Naive thymus-derived CD8-positive, alpha-beta T cell (primary cell): ENCODE results near the gene LASP1. TPM values are rescaled to one million over a fixed set of nuclear protein-coding genes. Genes with fewer than 3 reads are reported as not detected.

Experiments used
- ATAC-seq, 2 donors: fragments of 150-1000 bp; cut with Tn5 transposase in 1 of 2; sonication (Bioruptor Pico), chemical (Tn5 transposase) in 1 of 2; 1 replicate in 1 of 2; 2 replicates in 1 of 2; pipeline ENCODE4 v1.10.0; 2021; ENCODE audit warnings: mild to moderate bottlenecking in 2 of 2, moderate library complexity in 2 of 2
- POLR2A ChIA-PET: fragments of 350-600 bp; sonication (Branson Sonifier 250); formaldehyde crosslinking; loops from one replicate; lab custom pipeline; 2021; ENCODE audit warnings: antibody characterized with exemption; lab: Charles Lee
- DNase-seq, 10 donors: peaks; one replicate each; pipeline versions ENCODE4 v3.0.0 to v3.0.0-alpha.2; 2020 to 2022
- H3K27ac Mint-ChIP-seq, 10 donors: one replicate each; pipeline ENCODE4 v1.8.0; 2020 to 2022; ENCODE audit warnings: mild to moderate bottlenecking in 10 of 10, mixed read lengths in 10 of 10, moderate library complexity in 4 of 10, inconsistent platforms in 1 of 10
- H3K27me3 Mint-ChIP-seq, 5 donors: one replicate each; pipeline ENCODE4 v1.8.0; 2021 to 2022; ENCODE audit warnings: mixed read lengths in 5 of 5
- H3K36me3 Mint-ChIP-seq, 3 donors: one replicate each; pipeline ENCODE4 v1.8.0; 2020 to 2022; ENCODE audit warnings: mixed read lengths in 3 of 3, mild to moderate bottlenecking in 2 of 3, inconsistent platforms in 1 of 3
- H3K4me1 Mint-ChIP-seq, 4 donors: one replicate each; pipeline ENCODE4 v1.8.0; 2021 to 2022; ENCODE audit warnings: mixed read lengths in 4 of 4
- H3K4me3 Mint-ChIP-seq, 10 donors: one replicate each; pipeline ENCODE4 v1.8.0; 2020 to 2022; ENCODE audit warnings: mild to moderate bottlenecking in 10 of 10, mixed read lengths in 10 of 10, moderate library complexity in 6 of 10, inconsistent platforms in 1 of 10
- H3K9me3 Mint-ChIP-seq, 9 donors: one replicate each; pipeline ENCODE4 v1.8.0; 2020 to 2022; ENCODE audit warnings: mixed read lengths in 9 of 9, mild to moderate bottlenecking in 3 of 9, inconsistent platforms in 1 of 9, moderate library complexity in 1 of 9
- polyA plus RNA-seq, 3 donors: library from polyadenylated mRNA; unstranded; fragments of 300-500 nt; fragmentation: Illumina TruSeq; gene quantifications; one replicate each; pipeline ENCODE4 v1.2.3, GENCODE V29; 2021
- total RNA-seq, 8 experiments: library from RNA in 2 of 8; stranded (reverse) in 2 of 8; gene quantifications; one replicate each; pipeline ENCODE4 v1.2.3 and lab custom pipeline; 2021 to 2026

LASP1 gene
- total and polyA plus RNA-seq, 5 experiments from 2014 or later: 50.1 to 107 (median 53.1) TPM

DNA sequence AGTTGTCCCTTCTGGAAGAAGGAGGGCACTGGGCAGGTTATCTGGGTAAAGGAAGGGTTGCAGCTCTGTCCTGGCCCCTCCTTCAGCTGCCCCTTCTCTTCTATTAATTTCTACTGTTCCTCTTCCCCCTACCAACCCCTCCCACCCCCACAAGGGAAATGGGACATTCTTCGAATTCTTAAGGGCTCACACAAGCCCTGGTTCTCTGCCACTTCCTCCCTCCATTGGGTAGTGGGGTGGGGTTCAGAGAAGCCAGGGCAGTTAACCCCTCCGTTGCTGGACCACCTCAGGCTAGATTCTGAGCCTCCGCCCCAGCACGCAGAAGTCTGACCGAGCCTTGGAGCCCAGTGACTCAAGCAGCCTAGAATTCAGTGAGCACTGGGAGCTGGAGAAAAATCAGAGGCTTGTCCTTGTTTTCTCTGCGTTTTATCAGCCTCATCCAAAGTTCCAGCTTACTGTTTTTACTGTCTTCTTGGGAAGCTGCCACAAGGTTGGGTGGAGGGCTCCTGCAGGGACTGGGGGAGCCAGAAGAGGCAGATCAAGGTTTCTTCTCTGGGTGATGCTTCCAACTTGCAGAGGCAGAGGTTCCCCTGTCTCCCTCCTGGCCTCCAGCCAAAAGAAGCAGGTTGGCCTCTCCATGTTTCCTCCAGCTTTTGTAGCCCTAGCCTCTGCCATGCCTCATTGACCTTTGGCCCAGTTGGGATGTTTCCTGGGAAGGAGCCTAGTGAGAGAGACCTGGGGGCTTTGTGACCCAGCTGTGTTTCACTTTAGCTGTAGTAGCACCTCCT, 10.2 kb downstream of the LASP1 start:
- peak; percentile 24 to 30 for ATAC-seq
- H3K27me3 Mint-ChIP-seq: no peaks in the 10 kb centered on the region
- H3K36me3 Mint-ChIP-seq: peaks cover 0 to 59% (median 9%) of the 10 kb centered on the region in 3 donors

DNA sequence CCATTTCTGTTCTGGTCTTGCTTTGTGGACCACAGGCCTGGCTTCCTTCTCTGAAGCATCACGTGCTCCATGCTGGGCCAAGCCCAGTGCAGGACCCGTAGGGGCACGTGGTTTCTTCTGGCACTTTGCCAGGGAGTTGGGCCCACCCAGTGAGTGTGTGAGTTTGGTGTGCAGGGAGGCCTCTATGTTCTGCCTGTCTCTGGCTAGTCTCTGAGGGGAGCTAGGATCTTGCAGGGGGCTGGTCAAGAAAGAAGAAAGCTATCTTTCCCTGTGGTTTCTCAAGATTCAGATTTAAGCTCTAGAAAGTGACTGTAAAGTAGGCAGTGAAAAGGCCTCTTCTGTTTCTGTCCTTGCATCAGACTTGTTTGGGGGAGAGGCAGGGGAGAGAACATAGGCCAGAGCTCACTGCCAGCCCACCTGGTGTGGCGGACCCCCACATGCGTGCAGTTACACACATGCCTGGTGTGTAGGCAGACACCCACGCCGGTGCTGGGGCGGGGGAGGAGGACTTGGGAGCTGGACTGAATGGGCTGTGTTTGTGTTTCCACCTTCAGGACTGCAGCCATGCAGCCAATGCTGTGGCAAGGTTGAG, 11.8 kb downstream of the LASP1 start:
- H3K9me3 Mint-ChIP-seq: no peaks in the 10 kb centered on the region
- H3K4me3 Mint-ChIP-seq: peak overlapping the region; percentile 50 to 88 (median 79)
- H3K27ac Mint-ChIP-seq: peak overlapping the region; percentile 88 to 96 (median 94)
- peaks cover 0 to 55% (median 9%) of the 10 kb centered on the region in 3 donors for H3K36me3 Mint-ChIP-seq
- peaks cover 0 to 2% (median 0%) of the 10 kb centered on the region in 5 donors for H3K27me3 Mint-ChIP-seq
- POLR2A ChIA-PET: interaction anchor here (0.8 to 6.3 kb wide), 6 partner anchors 10 to 284 kb away, joined by 3 to 97 read pairs (median 16); partner anchors contain the start of genes ARL5C, LASP1 and RPL23
- DNase-seq (peak in 5 of 10 donors; percentile 48 to 80 (median 56)), ATAC-seq (peak in 1 of 2 donors; percentile 8)
- peaks cover 64 to 96% (median 92%) of the 10 kb centered on the region in 4 donors for H3K4me1 Mint-ChIP-seq

More for the DNA sequence above, 10.2 kb downstream of the LASP1 start:
- DNase-seq: peak in 3 of 10 donors; percentile 54 to 70 (median 54)
- POLR2A ChIA-PET: interaction anchor here (0.9 to 6.3 kb wide), 5 partner anchors 9 to 21 kb away, joined by 3 to 97 read pairs (median 6); partner anchors contain the start of gene LASP1
- Mint-ChIP-seq H3K9me3 (no peaks in the 10 kb centered on the region), H3K27ac (peak overlapping the region; percentile 72 to 96 (median 92)), H3K4me1 (peaks cover 59 to 95% (median 90%) of the 10 kb centered on the region in 4 donors), H3K4me3 (peak overlapping the region; percentile 56 to 89 (median 79))

DNA sequence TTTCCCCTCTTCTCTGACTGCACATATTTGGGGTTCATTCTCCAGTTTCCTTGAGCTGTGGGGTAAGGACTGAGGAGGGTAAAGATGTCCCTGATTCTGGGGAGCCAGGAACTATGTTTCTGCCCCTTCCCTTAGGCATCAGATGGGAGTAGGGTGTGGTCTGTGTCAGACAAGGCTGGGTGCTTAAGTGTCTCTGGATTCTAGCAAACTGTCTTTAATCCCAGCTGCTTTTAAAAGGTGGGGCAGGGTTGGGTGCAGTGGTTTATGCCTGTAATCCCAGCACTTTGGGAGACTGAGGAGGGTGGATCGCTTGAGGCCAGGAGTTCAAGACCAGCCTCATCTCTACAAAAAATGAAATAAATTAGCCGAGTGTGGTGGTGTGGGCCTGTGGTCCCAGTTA, 13.0 kb downstream of the LASP1 start:
- Mint-ChIP-seq H3K4me3 (peak overlapping the region; percentile 37 to 88 (median 79)), H3K4me1 (peaks cover 60 to 94% (median 92%) of the 10 kb centered on the region in 4 donors), H3K36me3 (peaks cover 0 to 58% (median 9%) of the 10 kb centered on the region in 3 donors), H3K9me3 (no peaks in the 10 kb centered on the region), H3K27me3 (peaks cover 0 to 2% (median 0%) of the 10 kb centered on the region in 5 donors), H3K27ac (peak overlapping the region; percentile 88 to 96 (median 94))
- POLR2A ChIA-PET: interaction anchor here (0.5 to 6.3 kb wide), 6 partner anchors 10 to 195 kb away, joined by 3 to 97 read pairs (median 16); partner anchors contain the start of gene LASP1
- peak in 1 of 10 donors; percentile 7 for DNase-seq
- no peak for ATAC-seq

DNA sequence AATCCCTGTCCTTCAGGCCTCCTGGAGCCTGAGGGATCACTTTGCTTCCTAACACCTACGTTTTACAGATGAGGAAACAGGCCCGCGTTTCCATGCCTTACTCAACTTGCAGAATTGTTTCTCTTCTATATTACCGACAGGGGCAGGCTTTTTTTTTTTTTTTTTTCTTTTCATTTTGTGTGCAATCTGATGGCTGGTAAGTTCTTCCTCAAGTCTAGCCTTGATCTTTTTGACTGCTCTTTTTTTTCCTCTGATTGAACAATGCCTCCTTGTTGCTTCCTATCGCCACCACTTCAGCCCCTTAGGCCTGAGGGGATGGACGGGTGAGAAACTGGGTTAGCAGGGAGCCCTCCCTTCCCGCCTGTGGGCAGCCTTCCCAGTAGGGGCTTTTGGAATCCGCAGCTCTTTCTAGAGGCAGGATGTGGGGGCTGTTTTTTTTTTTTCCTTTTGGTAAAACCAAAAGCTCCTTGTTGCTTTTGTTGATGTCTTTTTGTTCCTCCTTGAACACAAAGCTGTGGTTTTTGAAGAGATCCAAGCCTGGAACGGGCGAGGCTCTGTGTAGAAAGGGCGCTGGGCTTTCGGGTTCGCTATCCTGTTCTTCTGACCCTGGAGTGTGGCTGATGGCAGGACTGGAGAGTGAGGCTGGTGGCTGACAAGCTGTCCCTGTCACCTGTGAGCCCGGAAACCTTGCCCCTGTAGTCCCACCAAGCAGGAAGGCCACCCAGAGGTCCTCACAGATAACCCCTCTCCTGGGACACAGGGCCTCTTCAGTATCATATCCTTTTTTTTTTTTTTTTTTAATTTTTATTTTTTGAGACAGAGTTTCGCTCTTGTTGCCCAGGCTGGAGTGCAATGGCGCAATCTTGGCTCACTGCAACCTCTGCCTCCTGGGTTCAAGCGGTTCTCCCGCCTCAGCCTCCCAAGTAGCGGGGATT, 14.0 kb downstream of the LASP1 start:
- ATAC-seq: peak; percentile 31 to 45
- Mint-ChIP-seq H3K4me1 (peaks cover 53 to 94% (median 90%) of the 10 kb centered on the region in 4 donors), H3K4me3 (peak overlapping the region; percentile 63 to 88 (median 82)), H3K9me3 (no peaks in the 10 kb centered on the region), H3K27me3 (peaks cover 0 to 2% (median 0%) of the 10 kb centered on the region in 5 donors), H3K27ac (peak overlapping the region; percentile 88 to 96 (median 94)), H3K36me3 (peaks cover 0 to 54% (median 4%) of the 10 kb centered on the region in 3 donors)
- peak in 2 of 10 donors; percentile 41 to 60 for DNase-seq
- POLR2A ChIA-PET: interaction anchor here (0.7 to 5.8 kb wide), 6 partner anchors 9 to 846 kb away, joined by 5 to 113 read pairs (median 26); partner anchors contain the start of genes LASP1, MIEN1 and RPL23

DNA sequence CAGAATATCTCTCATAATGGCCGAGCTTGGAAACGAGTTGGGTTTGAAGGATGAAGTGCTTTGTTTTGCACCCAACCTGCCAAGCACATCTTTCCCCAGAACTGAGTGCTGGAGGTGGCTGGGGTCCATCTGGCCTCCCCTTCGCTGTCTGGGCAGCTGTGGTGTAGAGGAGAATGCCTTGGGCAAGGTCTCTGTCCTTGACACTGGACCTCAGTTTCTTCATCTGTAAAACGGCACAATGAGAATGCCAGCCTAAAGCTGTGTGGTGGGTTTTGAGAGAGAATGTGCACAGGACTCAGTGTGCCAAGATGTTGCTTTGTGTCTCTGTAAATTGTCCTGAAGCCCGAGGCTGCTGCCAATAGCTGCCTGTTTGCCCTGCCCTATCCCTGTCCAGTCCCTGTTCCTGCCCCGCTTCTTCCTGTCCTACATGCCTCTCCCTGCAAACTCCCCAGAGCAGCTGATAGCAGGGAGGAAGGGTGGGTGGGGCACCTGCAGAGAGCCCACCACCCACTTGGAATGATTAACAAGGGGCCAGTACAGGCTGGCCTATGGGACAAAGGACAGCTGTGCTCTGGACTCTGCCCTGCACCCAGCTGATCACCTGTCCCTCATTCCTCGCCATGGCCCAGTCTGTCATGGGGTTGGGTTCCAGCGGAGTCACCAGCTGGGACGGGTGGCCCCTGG, 15.3 kb downstream of the LASP1 start:
- no peak for DNase-seq
- POLR2A ChIA-PET: interaction anchor here (0.6 to 5.8 kb wide), 9 partner anchors 8 to 91 kb away, joined by 3 to 113 read pairs (median 3); partner anchors contain the start of genes LASP1 and RPL23

DNA sequence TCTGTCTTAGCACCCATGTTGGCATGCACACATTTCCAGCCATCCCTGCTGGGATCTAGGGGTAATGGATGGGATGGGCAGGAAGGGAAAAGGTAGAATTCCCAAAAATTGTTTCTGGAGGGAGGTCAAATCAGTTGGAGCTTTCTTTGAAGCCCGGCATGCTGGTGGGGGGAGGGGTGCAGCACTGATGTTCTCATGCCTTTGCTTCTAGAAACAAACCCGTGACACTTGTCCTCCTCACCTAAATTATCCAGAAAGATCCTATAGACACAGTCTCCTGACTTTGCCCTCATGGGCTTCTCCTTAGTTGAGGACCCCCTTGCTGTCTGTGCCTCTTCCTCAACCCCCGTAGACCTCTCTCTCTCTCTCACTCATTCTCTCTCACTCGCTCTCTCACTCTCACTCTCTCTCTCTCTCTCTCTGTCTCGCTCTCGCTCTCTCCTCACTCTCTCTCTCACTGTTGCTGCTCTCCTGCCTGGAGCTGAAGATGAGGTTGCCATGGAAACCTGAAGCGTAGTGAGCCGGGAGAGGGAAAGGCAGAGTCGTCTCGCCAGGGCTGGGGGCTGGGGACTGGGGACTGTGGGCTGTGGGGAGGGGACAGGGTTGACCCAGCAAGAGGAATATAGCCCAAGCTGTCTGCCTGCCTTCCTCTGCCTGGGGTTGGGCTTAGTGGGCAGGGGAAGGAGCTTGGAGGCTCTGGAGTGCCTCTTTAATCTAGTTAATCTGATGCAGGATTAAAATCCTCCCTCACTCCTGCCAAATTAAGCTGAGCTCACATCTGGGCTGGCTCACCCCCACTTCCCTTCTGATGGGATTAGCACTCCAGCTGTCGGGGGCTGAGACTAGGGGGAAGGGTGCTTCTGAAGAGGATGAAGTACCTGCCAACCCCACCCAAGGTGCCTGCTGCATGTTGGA, 16.1 kb downstream of the LASP1 start:
- peaks cover 0 to 2% (median 0%) of the 10 kb centered on the region in 5 donors for H3K27me3 Mint-ChIP-seq
- POLR2A ChIA-PET: interaction anchor here (0.6 to 5.8 kb wide), 13 partner anchors 7 to 92 kb away, joined by 3 to 113 read pairs (median 3); partner anchors contain the start of genes LASP1 and RPL23
- DNase-seq (no peak), ATAC-seq (peak in 1 of 2 donors; percentile 5)
- peak overlapping the region; percentile 61 to 87 (median 78) for H3K4me3 Mint-ChIP-seq
- peak overlapping the region; percentile 87 to 99 (median 94) for H3K27ac Mint-ChIP-seq
- H3K9me3 Mint-ChIP-seq: no peaks in the 10 kb centered on the region
- peaks cover 0 to 53% (median 2%) of the 10 kb centered on the region in 3 donors for H3K36me3 Mint-ChIP-seq
- peaks cover 56 to 94% (median 92%) of the 10 kb centered on the region in 4 donors for H3K4me1 Mint-ChIP-seq

More for the DNA sequence above, 15.3 kb downstream of the LASP1 start:
- Mint-ChIP-seq H3K4me3 (peak overlapping the region; percentile 61 to 87 (median 78)), H3K9me3 (no peaks in the 10 kb centered on the region), H3K4me1 (peaks cover 51 to 94% (median 91%) of the 10 kb centered on the region in 4 donors), H3K36me3 (peaks cover 0 to 55% (median 2%) of the 10 kb centered on the region in 3 donors), H3K27ac (peak overlapping the region; percentile 87 to 99 (median 94)), H3K27me3 (peaks cover 0 to 2% (median 0%) of the 10 kb centered on the region in 5 donors)
- ATAC-seq: no peak

DNA sequence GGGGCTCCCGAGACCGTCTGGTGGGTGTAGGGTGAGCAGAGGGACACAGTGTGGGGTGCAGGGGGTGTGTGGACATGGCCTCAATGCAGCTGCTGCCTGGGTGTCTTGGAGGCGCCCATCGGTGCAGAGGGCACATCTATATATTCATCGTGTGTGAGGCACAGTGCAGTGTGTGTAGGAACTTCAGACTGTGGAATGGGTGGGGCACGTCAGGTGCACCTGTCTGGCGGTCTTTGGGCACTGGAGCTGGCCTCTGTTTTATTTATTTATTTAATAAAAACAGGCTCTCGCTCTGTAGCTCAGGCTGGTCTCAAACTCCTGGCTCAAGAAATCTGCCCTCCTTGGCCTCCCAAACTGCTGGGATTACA, 16.8 kb downstream of the LASP1 start:
- Mint-ChIP-seq H3K36me3 (peaks cover 0 to 50% (median 0%) of the 10 kb centered on the region in 3 donors), H3K4me3 (peak overlapping the region in 9 of 10 donors; percentile 61 to 87 (median 80)), H3K27ac (peak overlapping the region; percentile 87 to 99 (median 94)), H3K4me1 (peaks cover 55 to 94% (median 92%) of the 10 kb centered on the region in 4 donors), H3K27me3 (peaks cover 0 to 2% (median 0%) of the 10 kb centered on the region in 5 donors), H3K9me3 (no peaks in the 10 kb centered on the region)
- DNase-seq (no peak), ATAC-seq (no peak)
- POLR2A ChIA-PET: interaction anchor here (0.6 to 5.8 kb wide), 10 partner anchors 6 to 64 kb away, joined by 3 to 113 read pairs (median 5); partner anchors contain the start of genes LASP1 and RPL23

DNA sequence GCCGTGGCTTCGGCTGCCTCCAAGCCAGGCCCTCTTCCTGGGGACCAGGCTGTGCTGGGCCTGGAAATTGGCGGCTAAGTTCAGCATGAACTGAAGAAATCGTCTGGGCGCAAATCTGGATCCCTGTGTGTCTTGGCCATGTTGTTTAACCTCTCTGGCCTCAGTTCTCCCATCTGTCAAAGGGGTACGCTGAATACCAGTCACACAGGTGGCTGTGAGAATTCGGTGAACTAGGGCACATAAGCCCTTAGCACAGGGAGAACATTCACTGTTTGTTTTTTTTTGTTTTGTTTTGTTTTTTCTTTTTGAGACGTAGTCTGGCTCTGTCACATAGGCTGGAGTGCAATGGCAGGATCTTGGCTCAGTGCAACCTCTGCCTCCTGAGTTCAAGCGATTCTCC, 19.0 kb downstream of the LASP1 start:
- Mint-ChIP-seq H3K36me3 (peaks cover 0 to 38% (median 0%) of the 10 kb centered on the region in 3 donors), H3K9me3 (no peaks in the 10 kb centered on the region), H3K27ac (peak overlapping the region in 8 of 10 donors; percentile 41 to 99 (median 88)), H3K4me3 (peak overlapping the region in 4 of 10 donors; percentile 8 to 32 (median 22)), H3K4me1 (peaks cover 40 to 94% (median 92%) of the 10 kb centered on the region in 4 donors), H3K27me3 (peaks cover 0 to 2% (median 0%) of the 10 kb centered on the region in 5 donors)
- no peak for DNase-seq
- no peak for ATAC-seq
- POLR2A ChIA-PET: interaction anchor here (0.9 to 6.2 kb wide), 6 partner anchors 8 to 35 kb away, joined by 3 to 90 read pairs (median 12); partner anchors contain the start of genes LASP1 and RPL23

DNA sequence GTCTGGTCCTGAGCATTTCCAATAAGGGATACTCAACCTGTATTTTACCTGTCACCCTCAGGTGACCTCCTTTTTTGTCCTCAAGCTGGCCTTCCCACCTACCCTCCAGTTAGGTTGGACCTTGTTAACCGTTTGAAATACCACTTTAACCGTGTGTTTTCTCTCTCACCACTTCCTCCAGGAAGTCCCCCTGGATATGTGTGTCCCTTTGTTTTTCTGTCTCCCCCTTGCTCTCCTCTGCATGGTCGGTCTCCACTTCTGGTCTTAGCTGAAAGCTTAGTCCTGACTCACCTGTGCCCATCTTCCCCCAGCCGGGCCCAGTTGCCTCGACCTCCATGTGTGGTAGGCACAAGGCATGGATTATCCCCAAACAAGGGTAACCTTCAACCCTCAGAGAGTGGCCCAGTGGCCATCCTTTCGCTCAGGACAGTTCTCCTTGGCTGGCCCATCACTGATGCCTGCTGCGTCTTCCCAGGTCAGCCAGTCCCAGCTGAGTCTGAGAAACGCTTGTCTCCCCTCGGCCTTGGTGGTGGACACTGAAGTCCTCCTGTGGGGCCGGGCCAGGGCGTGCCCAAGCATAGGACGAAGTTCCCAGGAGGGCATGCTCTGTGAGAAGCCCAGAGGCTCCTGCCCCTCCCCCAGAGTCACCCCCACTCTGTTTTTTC, 20.0 kb downstream of the LASP1 start:
- no peak for DNase-seq
- Mint-ChIP-seq H3K36me3 (peaks cover 0 to 44% (median 0%) of the 10 kb centered on the region in 3 donors), H3K27me3 (peaks cover 0 to 2% (median 0%) of the 10 kb centered on the region in 5 donors), H3K9me3 (no peaks in the 10 kb centered on the region), H3K27ac (peak overlapping the region; percentile 85 to 99 (median 96)), H3K4me3 (peak overlapping the region; percentile 24 to 81 (median 70)), H3K4me1 (peaks cover 42 to 95% (median 93%) of the 10 kb centered on the region in 4 donors)
- POLR2A ChIA-PET: interaction anchor here (0.6 to 6.2 kb wide), 9 partner anchors 6 to 37 kb away, joined by 3 to 90 read pairs (median 6); partner anchors contain the start of genes LASP1, LASP1NB and RPL23
- no peak for ATAC-seq
